LHCN-M2 (cell line): Measurements from ENCODE around the gene MESD. TPM values are rescaled to one million over a fixed set of nuclear protein-coding genes. Genes with fewer than 3 reads are reported as not detected.

ENCODE experiments used
- DNase-seq: peaks from one replicate; pipeline ENCODE4 v3.0.0-alpha.2; 2012; ENCODE audit warnings: low read depth
- total RNA-seq: library from RNA; depleted of rRNA; stranded (reverse); fragments of >200 nt; gene quantifications from 2 replicates; pipeline ENCODE4 v1.2.3, GENCODE V29; 2014

MESD gene
- total RNA-seq, 1 experiment from 2014 or later: 19.4 TPM

DNA sequence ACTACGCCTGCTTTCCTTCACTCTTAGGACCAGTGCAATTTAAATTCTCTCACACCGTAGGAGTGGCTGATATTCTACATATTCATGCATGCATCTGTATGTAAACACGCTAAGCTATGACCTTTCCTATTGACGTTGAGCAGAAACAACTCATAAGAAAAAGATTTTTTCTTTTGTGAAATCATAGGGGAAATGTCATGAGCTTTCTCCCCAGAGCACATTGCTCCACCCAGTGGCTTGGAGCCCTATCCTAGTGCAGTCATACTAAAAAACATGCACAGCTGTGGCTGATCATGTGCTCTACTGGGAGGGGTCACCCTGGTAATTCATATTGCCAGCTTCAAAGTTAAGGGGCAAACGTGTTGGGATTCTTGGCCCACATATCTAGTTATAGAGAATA is 1.8 kb upstream of the MESD start:
- DNase-seq: peak; percentile 83

DNA sequence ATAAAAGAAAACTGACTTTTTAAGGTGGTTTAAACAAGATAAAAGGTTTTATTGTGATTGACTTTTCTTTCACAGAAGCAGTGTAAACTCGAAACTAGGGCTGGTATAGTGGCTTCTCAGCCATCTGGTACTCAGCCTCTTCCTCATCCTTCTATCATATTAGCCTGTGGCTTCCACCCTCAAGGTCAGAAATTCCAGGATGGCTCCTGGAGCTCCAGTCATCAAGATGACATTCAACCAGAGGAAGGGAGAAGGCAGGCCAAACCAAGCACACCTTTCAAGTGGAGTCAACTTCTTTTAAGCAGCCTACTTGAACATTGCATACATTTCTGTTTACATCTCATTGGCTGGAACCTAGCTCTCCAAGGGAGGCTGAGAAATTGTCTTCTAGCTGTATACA is 1.3 kb upstream of the MESD start:
- no peak for DNase-seq

DNA sequence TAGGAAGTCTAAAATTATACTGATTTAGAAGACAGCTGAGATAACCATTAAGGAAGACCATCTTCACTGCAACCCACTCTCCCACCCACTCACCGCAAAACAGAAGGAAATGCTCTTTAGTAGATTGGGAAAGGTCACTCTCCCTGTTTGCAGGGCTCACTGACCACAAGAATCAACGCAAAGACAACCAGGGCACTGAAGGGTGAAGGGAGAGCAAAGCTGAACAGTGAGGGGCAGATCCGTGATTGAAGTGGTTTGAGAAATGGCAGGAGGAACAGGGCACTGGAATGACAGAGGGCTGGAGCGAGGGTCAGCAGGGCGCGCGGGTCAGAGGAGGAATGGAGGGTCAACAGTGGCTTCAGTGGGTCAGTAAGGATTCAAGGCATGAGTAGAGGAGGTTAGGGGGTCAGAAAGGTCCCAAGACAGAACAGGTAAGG is 520 bp downstream of the MESD start:
- no peak for DNase-seq

DNA sequence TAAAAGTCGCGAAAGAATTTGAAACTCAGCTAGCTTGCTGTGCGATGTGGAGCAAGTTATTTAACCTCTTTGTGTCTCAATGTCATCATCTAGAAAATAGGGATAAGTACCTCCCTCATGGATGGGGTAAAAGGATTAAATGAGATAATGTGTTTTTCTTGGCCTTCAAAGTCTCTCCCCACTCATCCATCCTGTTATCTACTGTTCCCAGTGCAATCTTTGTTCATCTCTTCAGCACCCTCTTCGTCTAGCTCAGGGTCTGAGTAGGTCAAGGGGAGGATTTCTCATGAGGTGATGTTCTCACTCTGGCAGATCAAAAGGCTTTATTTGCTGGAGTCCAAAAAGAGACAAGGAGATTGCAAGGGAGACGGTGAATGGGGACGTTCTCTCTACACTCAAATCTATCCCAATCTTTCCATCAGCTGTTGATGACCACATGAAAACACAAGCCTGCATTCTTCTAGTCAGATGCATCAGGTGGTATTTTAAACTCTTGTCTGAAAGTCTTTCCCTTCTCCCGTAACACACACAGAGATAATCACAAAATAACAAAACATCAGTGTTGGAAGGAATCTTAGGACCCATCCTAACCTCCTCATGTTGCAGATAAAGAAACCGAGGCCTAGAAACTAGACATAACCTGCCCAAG is 1.3 kb downstream of the MESD start:
- no peak for DNase-seq

DNA sequence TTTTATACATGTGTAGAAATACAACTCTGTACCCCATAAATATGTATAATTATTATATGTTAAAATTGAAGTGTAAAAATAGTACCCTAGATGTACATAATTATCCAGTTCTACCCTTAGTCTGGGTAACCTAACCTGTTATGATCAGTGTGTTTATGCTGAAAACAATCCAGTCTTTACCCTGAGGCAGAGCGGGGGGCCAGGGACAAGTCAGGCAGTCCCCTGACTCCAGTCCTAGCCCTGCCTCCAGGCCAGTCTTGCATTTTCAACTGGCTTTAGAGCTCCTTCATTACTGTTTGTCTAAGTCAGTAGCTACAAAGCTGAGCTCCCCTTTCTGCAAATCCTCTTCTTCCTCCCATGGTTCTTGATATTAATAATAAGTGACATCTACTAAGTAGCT is 3.1 kb downstream of the MESD start:
- DNase-seq: no peak

DNA sequence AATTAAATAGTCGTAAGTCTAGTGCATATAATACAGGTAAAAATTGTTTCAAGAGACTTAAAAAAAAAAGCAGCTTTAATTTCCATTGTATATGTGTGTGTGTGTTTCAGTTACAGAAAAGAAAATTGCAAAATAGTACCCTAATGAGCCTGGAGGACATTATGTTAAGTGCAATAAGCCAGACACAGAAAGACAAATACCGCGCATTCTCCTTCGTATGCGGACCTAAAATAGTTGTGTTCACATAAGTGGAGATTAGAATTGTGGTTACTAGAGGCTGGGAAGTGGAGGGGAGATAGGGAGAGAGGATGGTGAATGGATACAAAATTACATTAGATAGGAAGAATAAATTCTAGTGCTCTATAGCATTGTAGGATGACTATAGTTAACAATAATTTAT is 3.6 kb downstream of the MESD start:
- DNase-seq: no peak

DNA sequence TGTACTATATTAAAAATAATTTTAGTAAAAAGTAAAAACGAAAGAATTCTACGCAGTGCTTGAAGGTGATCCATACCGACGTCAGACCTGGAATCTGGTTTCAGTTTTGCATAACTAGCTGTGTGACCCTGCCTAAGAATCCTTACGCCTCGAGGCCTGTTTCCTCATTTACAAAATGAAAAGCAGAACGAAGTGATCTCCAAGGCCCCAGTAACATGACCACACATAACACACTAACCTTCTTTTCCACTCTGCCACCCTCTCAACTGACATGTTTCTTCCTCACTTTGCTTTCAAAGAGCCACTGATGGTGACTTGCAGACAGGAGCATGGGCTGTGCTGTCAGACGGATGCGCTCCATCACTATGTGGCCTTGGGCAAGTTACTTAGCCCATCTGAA is 4.8 kb downstream of the MESD start:
- no peak for DNase-seq

DNA sequence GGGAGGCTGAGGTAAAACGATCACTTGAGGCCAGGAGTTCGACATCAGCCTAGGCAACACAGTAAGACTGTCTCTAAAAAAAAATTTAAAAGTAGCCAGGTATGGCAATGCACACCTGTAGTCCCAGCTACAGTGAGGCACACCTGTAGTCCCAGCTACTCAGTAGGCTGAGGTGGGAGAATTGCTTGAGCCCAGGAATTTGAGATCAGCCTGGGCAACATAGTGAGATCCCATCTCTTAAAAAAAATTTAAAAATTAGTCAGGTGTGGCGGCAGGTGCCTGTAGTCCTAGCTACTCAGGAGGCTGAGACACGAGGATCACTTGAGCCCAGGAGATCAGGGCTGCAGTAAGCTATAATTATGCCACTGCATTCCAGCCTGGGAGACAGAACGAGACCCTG is 6.8 kb downstream of the MESD start:
- DNase-seq: no peak

DNA sequence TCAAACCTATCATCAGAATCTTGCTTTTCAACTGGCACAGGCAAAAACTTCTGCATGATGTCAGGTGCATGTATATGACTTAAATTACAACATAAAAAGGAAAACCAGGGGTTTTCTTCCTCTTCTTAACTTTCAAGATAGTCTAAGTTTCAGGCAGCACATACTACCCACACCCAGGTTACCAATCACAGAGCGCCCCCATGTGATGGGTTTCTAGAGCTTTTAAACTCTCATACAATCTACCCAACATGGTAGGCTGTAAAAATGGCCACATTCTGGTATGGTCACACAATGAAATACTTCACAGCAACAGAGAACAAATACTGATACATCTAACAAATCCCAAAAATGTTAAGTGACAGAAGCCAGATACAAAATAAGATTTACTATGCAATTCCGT is 7.4 kb downstream of the MESD start:
- no peak for DNase-seq

DNA sequence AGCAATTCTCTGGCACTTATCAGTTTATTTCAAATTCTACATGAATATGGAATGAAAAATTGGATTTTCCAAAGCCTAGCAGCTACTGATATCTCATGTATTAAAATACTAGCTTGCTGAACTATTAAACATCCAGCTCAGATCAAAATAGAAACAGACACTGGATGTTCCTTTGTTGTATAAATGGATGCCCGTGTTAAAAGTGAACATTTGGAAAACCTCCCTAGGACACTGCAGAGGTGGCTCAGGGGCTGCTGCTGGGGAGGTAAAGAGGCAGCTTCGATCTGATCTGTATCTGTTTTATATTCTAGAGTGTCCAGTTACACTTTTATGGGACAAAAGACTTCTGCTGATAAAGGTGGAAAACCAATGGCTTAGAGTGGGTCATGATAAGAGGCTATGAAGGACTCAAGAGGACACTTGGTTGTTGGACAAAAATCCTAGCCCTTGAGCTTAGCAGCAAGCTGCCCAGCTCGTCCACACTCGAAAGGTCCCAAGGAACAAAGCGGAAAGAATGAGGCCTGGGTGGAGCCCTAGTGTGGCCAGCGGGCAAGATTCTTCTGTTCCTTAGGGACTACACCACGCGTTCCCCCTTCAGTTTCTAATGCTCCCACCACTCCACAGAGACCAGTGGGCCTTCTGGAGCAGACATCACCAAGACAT is 9.9 kb downstream of the MESD start:
- DNase-seq: no peak

DNA sequence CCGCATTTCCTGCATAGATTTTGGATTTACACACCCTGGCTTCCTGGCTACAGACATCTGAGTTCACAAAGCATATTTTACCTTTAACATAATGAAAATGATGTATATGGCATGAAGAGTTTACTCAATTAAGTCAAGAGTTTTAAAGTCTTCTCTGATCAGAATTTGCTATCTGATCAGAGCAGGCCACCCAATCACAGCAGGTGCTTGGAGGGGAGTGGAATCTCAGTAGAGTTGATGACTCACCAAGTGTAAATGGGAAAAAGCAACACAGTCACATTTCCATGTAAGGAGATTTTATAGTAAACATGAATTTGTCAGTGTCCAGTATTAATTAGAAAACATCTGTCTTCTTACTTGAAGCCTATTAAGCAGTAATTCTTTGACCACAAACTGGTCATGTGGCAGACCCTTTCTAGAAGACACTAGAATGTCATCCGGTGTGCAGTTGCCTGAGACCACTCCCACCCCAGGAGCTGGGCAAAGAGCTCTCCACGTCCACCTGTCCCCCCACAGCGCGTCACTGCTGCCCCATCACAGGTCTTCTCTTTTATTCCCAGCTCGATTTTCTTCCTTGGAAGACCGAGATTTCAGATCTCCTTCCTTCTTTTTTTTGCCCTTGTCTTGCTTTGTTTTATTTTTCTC is 10.8 kb downstream of the MESD start:
- no peak for DNase-seq

DNA sequence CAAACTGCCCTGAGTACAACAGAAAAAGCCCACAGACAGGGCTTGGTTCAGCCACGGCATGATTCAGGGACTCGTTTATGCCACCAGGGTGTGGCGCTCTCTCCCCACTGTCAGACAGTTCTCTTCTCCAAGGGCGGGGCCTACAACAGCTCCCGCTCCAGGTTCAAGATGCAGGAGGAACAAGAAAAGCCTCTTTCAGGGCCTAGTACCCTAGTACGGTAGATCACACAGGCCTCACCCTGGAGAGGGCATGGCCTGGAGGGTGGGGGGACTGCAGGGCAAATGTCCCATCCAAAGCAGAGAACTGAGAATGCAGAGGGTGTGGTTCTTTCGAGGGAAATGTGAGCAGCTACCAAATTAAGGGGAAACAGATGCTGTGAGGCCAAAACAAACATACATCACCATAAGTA is 12.0 kb downstream of the MESD start:
- DNase-seq: no peak

DNA sequence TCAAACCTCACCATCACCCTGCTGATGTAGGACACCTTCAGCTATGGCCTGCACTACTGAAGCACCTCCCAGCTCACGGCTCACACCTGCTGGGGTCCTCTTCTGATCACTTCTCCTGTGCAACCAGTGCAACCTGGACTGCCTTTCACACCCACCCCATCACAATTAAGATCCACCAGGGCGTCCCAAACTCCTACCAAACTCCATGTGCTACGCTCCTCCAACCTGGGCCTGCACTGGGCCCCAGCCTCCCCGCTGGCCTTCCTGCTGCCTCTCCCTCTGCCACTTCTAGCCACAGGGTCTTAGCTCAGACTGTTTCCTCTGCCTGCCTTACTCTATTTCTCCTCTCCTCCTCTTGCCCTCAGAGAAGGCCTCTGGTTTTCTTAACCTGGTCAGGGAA is 12.8 kb downstream of the MESD start:
- no peak for DNase-seq

DNA sequence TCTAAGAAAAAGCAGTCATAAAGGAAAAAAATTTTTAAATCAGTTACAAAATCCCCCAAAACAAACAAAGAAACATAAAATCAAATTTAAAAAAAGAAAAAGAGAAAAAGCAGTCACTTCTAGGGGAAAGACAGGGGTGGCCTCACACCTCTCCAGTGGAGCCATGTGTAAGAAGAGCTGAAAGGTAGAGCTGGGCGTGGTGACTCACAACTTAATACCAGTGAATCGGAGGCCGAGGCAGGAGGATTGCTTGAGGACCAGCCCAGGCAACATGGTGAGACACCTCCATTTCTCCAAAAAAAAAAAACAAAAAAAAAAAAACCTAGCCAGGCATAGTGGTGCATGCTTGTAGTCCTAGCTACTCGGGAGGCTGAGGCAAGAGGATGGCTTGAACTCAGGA is 14.7 kb downstream of the MESD start:
- DNase-seq: no peak

DNA sequence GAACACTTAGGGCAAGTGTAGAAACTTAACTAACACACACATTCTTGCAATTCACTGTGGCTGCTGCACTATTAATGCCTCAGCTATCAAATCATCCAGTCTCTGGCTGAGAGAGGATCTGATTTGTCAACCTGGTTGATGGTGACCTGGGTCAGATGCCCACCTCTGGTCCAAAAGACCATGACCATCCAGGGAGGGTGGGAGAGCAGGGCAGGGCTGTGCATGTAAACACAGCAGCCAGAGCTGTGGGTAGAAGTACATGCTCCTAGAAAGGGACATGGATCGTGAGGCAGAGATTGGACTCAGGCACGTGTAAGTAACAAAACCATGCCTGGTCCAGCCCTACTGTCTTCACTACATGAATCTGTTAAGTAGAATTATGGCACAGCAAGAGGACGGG is 17.3 kb downstream of the MESD start:
- no peak for DNase-seq

DNA sequence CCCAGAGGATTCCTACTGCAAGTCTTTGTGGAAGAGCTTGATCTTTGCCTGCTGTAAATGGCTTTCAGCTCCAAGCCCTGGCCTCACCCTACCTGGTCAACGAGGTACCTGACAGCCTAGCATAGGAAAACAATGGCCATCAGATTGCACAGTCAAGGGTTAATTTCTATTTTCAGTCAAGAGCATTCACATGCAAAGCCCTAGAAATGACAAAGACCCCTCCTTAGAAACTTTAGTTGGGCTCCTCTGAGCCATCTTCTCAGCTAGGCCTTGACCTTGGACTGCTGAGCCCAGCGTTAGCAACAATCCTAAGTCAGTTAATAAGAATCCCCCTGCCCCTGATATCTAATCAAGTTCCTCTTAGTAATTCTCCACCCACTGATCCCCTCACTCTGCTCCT is 18.5 kb downstream of the MESD start:
- no peak for DNase-seq

DNA sequence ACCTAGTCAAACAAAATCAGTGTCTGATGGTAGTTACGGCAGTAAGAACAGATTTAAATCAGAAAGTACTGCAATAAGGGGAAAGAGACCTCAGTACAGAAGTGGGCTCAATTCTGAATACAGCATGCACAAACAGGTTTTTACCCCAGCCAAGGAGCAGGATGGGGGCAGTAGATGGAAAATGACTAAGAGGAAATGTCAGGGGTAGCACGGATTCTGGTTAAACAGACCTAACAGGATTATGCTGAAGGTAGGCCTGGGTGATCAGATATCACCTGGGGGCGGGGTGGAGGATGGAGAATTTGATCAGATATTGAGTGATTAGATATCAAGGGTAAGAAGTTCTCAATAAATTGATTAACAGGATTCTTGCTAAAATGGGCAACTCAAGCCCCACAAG is 19.0 kb downstream of the MESD start:
- no peak for DNase-seq

DNA sequence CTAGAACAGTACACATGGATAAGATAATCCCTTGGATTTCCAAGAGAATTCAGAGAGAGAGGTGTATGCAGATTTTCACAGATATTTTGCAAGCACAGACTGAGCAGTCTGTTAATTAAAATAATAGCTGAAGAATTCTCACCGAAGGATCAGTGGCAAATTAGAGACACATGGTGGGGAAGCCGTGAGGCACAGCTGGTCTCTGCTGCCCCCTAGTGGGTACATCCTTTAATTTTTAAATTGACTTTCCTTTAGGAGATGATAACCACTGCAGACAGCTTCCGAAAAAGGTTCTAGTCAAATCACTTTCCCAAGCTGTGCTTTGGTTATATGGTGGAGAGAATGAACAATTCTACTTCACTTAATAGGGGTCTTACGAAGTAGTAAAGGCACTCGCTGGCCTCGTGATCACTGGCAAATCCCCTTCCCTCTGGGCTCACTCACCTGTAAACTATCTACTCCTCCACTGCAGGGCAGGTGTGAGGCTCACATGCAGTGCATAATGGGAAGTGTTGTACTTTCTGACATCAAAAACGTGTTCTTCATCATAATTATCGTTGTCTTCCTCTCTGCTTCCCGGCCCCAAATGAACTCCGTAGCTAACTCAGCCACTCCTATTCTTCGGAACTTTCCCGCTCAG is 19.5 kb downstream of the MESD start:
- DNase-seq: peak; percentile 51

DNA sequence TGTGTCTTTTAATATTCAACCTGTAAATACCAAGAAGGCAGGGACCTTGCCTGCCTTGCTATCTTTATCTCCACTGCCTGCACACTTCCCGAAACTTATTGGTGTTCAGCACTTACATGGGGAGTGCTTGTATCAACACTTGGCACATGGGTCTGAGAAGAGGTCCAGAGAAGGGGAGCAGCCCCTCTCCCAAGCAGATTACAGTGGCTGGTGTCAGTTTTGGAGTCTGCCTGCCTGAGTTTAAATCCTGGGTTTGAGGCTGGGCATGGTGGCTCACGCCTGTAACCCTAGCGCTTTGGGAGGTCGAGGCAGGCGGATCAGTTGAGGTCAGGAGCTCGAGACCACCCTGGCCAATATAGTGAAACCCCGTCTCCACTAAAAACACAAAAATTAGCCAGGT is 20.3 kb downstream of the MESD start:
- DNase-seq: no peak

DNA sequence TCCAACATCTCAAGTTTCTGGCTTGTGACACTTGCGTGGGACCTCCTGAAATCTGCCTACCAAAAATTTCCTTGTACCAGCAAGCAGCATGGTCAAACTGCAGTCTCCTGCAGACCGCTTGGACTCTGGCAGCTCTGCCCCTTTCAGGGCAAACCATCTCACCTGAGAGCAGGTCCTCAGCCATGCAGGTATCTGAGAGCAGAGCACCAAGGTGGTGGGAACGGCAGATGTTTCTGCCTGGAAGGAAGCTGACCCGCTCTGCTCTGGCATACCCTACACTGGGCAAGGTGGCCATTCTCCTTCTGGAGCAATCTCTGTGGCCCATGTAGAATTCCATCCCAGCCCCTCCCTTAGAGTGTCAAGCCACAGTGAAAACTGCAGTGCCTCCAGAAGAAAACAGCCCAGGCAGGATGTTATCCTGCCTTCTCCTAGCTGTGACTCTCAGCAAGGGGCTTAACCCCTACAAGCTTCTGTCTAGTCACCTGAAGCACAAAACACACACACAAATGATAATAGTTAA is 21.6 kb downstream of the MESD start:
- no peak for DNase-seq

DNA sequence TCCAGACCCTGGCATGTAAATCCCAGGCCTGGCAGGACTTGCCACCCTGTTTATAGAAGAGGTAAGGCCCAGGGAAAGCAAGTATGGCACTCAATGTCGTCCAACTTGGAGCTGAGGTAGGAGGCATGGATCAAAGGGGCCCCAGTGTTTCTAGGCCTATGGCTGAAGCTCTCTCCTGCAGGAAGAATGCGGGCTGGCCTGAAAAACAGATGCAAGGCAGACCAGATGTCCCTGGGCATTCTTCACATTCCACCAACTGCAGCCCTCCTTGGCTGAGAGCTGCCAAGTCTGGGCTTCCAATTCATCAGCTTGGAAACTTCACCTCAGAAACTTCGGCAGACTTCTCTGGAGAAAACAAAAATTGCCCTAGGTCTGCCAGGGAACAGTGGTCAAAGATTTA is 22.2 kb downstream of the MESD start:
- peak; percentile 80 for DNase-seq

DNA sequence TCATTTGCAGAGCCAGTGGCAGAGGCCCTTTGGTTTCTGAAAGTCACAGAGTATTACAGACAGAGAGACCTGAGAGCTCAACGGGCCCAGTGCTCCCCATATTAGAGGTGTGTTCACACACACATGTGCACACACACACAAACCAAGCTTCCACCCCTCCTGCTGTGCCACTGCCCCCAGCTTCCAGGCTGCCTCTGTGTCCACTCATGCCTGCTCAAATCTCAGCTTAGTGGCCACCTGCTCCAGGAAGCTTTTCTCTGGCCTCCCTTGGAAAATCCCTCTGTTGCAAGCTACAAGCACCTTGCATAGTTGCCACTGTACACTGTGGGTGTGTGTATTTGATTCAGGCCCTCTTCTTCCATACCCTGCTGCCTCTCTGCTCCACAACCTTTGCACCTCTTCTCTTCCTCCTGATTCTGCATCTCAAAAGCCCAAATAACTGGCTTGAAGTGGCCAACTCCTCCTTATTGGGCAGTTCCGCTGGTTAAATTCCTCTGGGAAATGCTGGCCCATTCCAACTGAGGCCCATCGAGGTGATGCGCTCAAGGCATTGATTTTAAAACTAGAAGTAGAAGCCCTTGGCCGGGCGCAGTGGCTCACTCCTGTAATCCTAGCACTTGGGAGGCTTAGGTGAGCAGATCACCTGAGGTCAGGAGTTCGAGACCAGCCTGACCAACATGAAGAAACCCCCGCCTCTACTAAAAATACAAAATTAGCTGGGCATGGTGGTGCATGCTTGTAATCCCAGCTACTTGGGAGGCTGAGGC is 23.0 kb downstream of the MESD start:
- no peak for DNase-seq
